Keratinocyte (primary cell): ENCODE data around the gene NPHP3. TPM values are rescaled to one million over a fixed set of nuclear protein-coding genes. Genes with fewer than 3 reads are reported as not detected.

Source experiments
- DNase-seq: peaks from one replicate; pipeline ENCODE4 v3.0.0-alpha.2; 2011; ENCODE audit warnings: low read depth, missing footprints, low spot score
- FAIRE-seq: peaks from 2 replicates; lab custom pipeline; 2011; peaks lifted over from hg19 to GRCh38; lab: Jason Lieb, UNC
- H2AFZ ChIP-seq: 2 replicates; pipeline ENCODE4 v1.6.0; 2012; ENCODE audit warnings: low read length, control low read depth, inconsistent platforms; ENCODE audit not compliant: control insufficient read depth
- H3K27ac ChIP-seq: 2 replicates; pipeline ENCODE4 v1.5.1; 2011; ENCODE audit warnings: low read length; ENCODE audit not compliant: control insufficient read depth, insufficient read depth
- H3K27me3 ChIP-seq: 3 replicates; pipeline ENCODE4 v1.6.0; 2011; ENCODE audit warnings: low read length; ENCODE audit not compliant: control insufficient read depth, insufficient read depth; ENCODE audit errors: extremely low read depth
- H3K36me3 ChIP-seq, 2 experiments: 2 replicates in 1 of 2; 3 replicates in 1 of 2; pipeline ENCODE4 v1.5.1; 2011; ENCODE audit warnings: low read length in 2 of 2, mild to moderate bottlenecking in 1 of 2; ENCODE audit not compliant: control insufficient read depth in 2 of 2, insufficient read depth in 2 of 2; ENCODE audit errors: extremely low read depth in 1 of 2
- H3K4me1 ChIP-seq: 3 replicates; pipeline ENCODE4 v1.5.1; 2011; ENCODE audit warnings: low read length; ENCODE audit not compliant: control insufficient read depth, insufficient read depth; ENCODE audit errors: extremely low read depth
- H3K4me2 ChIP-seq: 3 replicates; pipeline ENCODE4 v1.6.0; 2011; ENCODE audit warnings: low read depth, low read length; ENCODE audit not compliant: control insufficient read depth, insufficient read depth; ENCODE audit errors: extremely low read depth
- H3K4me3 ChIP-seq, 3 experiments: fragments of 200-600 bp in 1 of 3; sonication (generic) in 1 of 3; 2 replicates in 2 of 3; 3 replicates in 1 of 3; pipeline ENCODE4 v1.5.1; 2011 to 2016; ENCODE audit warnings: low read length in 3 of 3, mild to moderate bottlenecking in 3 of 3, control low read depth in 2 of 3, inconsistent platforms in 1 of 3, low read depth in 1 of 3, mixed read lengths in 1 of 3, mixed run types in 1 of 3, moderate library complexity in 1 of 3; ENCODE audit not compliant: control insufficient read depth in 2 of 3, insufficient read depth in 2 of 3; ENCODE audit errors: extremely low read depth in 1 of 3
- H3K79me2 ChIP-seq: 2 replicates; pipeline ENCODE4 v1.6.0; 2012; ENCODE audit warnings: low read length; ENCODE audit not compliant: control insufficient read depth, insufficient read depth
- H3K9ac ChIP-seq: 3 replicates; pipeline ENCODE4 v1.6.0; 2011; ENCODE audit warnings: low read length; ENCODE audit not compliant: control insufficient read depth, insufficient read depth; ENCODE audit errors: extremely low read depth
- H3K9me1 ChIP-seq: 3 replicates; pipeline ENCODE4 v1.6.0; 2011; ENCODE audit warnings: low read length; ENCODE audit not compliant: control insufficient read depth, insufficient read depth; ENCODE audit errors: extremely low read depth
- H3K9me3 ChIP-seq: 2 replicates; pipeline ENCODE4 v1.5.1; 2012; ENCODE audit warnings: low read depth, low read length; ENCODE audit not compliant: control insufficient read depth
- H4K20me1 ChIP-seq: 3 replicates; pipeline ENCODE4 v1.6.0; 2011; ENCODE audit warnings: low read length; ENCODE audit not compliant: control insufficient read depth, insufficient read depth; ENCODE audit errors: extremely low read depth
- EZH2 ChIP-seq: IDR thresholded peaks from one replicate; pipeline ENCODE4 v1.6.1; 2012; ENCODE audit warnings: inconsistent platforms, mild to moderate bottlenecking, low read length, moderate library complexity
- dilution Hi-C: fragments of 300-500 bp; cut with MboI; formaldehyde crosslinking; loops from one replicate; pipeline ENCODE4 v1.7.0; 2020; ENCODE audit warnings: low sequenced_read_pairs; ENCODE audit not compliant: extremely low pct_ligation_motif_present
- polyA plus RNA-seq, 5 experiments: library from polyadenylated mRNA; depleted of rRNA in 3 of 5; stranded (reverse) in 3 of 5; stranded (forward) in 1 of 5; unstranded in 1 of 5; fragments of >200 nt; gene quantifications; 1 replicate in 1 of 5; 2 replicates in 3 of 5; 3 replicates in 1 of 5; pipeline versions ENCODE4 v1.2.1 to v1.2.3, GENCODE V29; 2011 to 2012; ENCODE audit warnings: missing spikeins in 2 of 5, low read depth in 1 of 5, low replicate concordance in 1 of 5
- TF ChIP-seq, protein P1 (sequence below), 3 experiments: IDR thresholded peaks in 1 of 3; conservative IDR thresholded peaks in 1 of 3; optimal IDR thresholded peaks in 1 of 3; 2 replicates in 2 of 3; 3 replicates in 1 of 3; pipeline versions ENCODE3 to v1.5.1; 2011; ENCODE audit warnings: low read length in 3 of 3, mild to moderate bottlenecking in 3 of 3, moderate library complexity in 2 of 3, control low read depth in 1 of 3, inconsistent platforms in 1 of 3; ENCODE audit not compliant: insufficient read depth in 2 of 3; ENCODE audit errors: extremely low read depth in 1 of 3

The NPHP3 gene
- polyA plus RNA-seq, 1 donor (not counting 4 experiments of a cell fraction or from before 2014, with no cell fraction given) = 22.4 TPM

- peaks cover 14% of the 10 kb centered on the region for H3K4me1 ChIP-seq
- FAIRE-seq = no peak
- DNase-seq = no peak
- TF ChIP-seq, protein P1, sequence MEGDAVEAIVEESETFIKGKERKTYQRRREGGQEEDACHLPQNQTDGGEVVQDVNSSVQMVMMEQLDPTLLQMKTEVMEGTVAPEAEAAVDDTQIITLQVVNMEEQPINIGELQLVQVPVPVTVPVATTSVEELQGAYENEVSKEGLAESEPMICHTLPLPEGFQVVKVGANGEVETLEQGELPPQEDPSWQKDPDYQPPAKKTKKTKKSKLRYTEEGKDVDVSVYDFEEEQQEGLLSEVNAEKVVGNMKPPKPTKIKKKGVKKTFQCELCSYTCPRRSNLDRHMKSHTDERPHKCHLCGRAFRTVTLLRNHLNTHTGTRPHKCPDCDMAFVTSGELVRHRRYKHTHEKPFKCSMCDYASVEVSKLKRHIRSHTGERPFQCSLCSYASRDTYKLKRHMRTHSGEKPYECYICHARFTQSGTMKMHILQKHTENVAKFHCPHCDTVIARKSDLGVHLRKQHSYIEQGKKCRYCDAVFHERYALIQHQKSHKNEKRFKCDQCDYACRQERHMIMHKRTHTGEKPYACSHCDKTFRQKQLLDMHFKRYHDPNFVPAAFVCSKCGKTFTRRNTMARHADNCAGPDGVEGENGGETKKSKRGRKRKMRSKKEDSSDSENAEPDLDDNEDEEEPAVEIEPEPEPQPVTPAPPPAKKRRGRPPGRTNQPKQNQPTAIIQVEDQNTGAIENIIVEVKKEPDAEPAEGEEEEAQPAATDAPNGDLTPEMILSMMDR (optimal IDR thresholded peaks at IDR 0.05 in 1 of 3, IDR thresholded peaks at IDR 0.05 in 1 of 3, conservative IDR thresholded peaks at IDR 0.05 in 1 of 3; ENCODE audit: extremely low read depth in 1 of 3, insufficient read depth in 2 of 3, low read length in 3 of 3) = no peak
- TF ChIP-seq EZH2 = no peak
- no peak overlapping the region for H3K27ac ChIP-seq
- H3K4me3 ChIP-seq = peak overlapping the region in 2 of 3 experiments; percentile 98 to 99
- no peaks in the 10 kb centered on the region for H3K36me3 ChIP-seq
- dilution Hi-C loops = no loop called here
- peak overlapping the region; percentile 97 for H3K4me2 ChIP-seq
- no peaks in the 10 kb centered on the region for H4K20me1 ChIP-seq
- no peaks in the 10 kb centered on the region for H3K9me3 ChIP-seq
- no peaks in the 10 kb centered on the region for H3K27me3 ChIP-seq
- no peaks in the 10 kb centered on the region for H3K9me1 ChIP-seq
- H2AFZ ChIP-seq = no peak overlapping the region
- peaks cover 63% of the 10 kb centered on the region for H3K79me2 ChIP-seq
- no peak overlapping the region for H3K9ac ChIP-seq
These were observed 60.0 kb downstream of the NPHP3 start for GRCh38 chr3:132662212-132662611.

DNA sequence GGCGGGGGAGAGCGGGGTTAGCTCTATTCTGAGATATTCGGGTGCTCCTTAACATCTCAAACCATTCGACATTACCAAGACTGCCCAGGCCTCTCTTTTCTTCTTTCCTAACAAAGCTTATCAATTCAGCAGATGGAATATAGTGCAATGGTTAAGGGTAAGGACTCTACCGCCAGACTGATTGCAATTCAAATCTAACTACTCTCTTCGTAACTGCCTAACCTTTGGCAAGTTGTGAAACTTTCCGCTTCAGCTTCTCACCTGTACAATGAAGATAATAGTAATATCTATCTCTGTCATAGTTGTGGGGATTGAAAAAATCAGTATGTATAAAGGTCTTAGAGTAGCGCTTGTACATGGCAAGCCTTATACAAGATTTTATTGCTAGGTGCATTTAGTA is 61.1 kb downstream of the NPHP3 start:
- peak overlapping the region; percentile 86 to 99 (median 98) for H3K4me3 ChIP-seq
- DNase-seq (no peak), FAIRE-seq (no peak)
- H3K4me2 ChIP-seq = peak overlapping the region; percentile 97
- no peaks in the 10 kb centered on the region for H4K20me1 ChIP-seq
- TF ChIP-seq, protein P1 (optimal IDR thresholded peaks at IDR 0.05 in 1 of 3, IDR thresholded peaks at IDR 0.05 in 1 of 3, conservative IDR thresholded peaks at IDR 0.05 in 1 of 3; ENCODE audit: extremely low read depth in 1 of 3, insufficient read depth in 2 of 3, low read length in 3 of 3) = no peak
- TF ChIP-seq EZH2 = no peak
- peak overlapping the region; percentile 95 for H3K9ac ChIP-seq
- H3K27me3 ChIP-seq = no peaks in the 10 kb centered on the region
- H3K27ac ChIP-seq = peak overlapping the region; percentile 95
- H3K9me3 ChIP-seq = no peaks in the 10 kb centered on the region
- no peaks in the 10 kb centered on the region for H3K36me3 ChIP-seq
- dilution Hi-C loops = no loop called here
- peaks cover 14% of the 10 kb centered on the region for H3K4me1 ChIP-seq
- H2AFZ ChIP-seq = peak overlapping the region; percentile 94
- peaks cover 61% of the 10 kb centered on the region for H3K79me2 ChIP-seq
- no peaks in the 10 kb centered on the region for H3K9me1 ChIP-seq
